Thoracic aorta (tissue), 2 donors: ENCODE results near the gene VWA2. TPM values are rescaled to one million over a fixed set of nuclear protein-coding genes. Genes with fewer than 3 reads are reported as not detected.
A peak's percentile ranks its signal among the peaks of the same experiment; 100 is the strongest.

ENCODE experiments used
- ATAC-seq: fragments of 150-250 bp; one replicate; pipeline ENCODE4 v1.8.0; 2017; ENCODE audit warnings: low read depth; ENCODE audit not compliant: insufficient number of reproducible peaks, low FRiP score
- DNase-seq: peaks from one replicate; pipeline ENCODE4 v3.0.0-alpha.2; 2020; ENCODE audit warnings: low spot score
- H3K27ac ChIP-seq, 2 donors: fragments of 200-600 bp; sonication (generic); 1 replicate in 1 of 2; 2 replicates in 1 of 2; pipeline ENCODE4 v1.5.1; 2016; ENCODE audit warnings: mild to moderate bottlenecking in 2 of 2, moderate library complexity in 2 of 2
- H3K27me3 ChIP-seq: fragments of 200-600 bp; sonication (generic); replicated peaks from 2 replicates; pipeline ENCODE4 v1.6.0; 2016; ENCODE audit warnings: mild to moderate bottlenecking; ENCODE audit not compliant: insufficient read depth
- H3K36me3 ChIP-seq: fragments of 200-600 bp; sonication (generic); one replicate; pipeline ENCODE4 v1.5.1; 2016
- H3K4me1 ChIP-seq, 2 donors: fragments of 200-600 bp; sonication (generic); 1 replicate in 1 of 2; 2 replicates in 1 of 2; pipeline versions ENCODE4 v1.5.1 to v1.6.0; 2016; ENCODE audit warnings: low read depth in 2 of 2, mild to moderate bottlenecking in 1 of 2; ENCODE audit not compliant: control insufficient read depth in 1 of 2
- H3K4me3 ChIP-seq: fragments of 200-600 bp; sonication (generic); 2 replicates; pipeline ENCODE4 v1.5.1; 2016; ENCODE audit warnings: mild to moderate bottlenecking
- H3K9me3 ChIP-seq: fragments of 200-600 bp; sonication (generic); 2 replicates; pipeline ENCODE4 v1.5.1; 2016
- total RNA-seq, 2 donors: library from RNA; depleted of rRNA; stranded (reverse); fragments of >200 nt; gene quantifications; one replicate each; pipeline versions ENCODE4 v1.1.0 to v1.2.3, GENCODE V29; 2016
- TF ChIP-seq, protein P1 (sequence below): fragments of 200-600 bp; sonication (generic); IDR thresholded peaks from one replicate; pipeline ENCODE4 v1.5.1; 2019; ENCODE audit warnings: antibody characterized with exemption

VWA2 gene
- total RNA-seq, 2 donors from 2014 or later = 0.28 TPM; not detected in 1

DNA sequence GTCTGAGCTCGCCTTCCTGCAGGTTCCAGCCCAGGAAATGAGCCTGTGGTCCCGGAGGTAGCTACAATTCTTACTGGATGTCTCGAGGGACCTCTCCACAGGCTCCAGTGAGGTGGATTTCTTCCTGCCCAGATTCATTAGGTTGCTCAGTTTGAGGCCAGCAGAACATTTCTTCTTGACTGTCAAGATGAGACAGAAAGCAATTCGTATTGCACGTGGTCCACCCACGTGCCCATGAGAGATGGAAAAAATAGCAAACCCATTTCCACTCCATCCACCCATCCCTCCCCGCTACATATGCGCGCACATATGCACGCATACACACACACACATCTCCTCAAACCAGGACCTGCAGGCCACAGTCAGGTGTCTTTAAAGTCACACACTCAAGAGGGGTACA is 68.7 kb downstream of the VWA2 start:
- TF ChIP-seq, protein P1, sequence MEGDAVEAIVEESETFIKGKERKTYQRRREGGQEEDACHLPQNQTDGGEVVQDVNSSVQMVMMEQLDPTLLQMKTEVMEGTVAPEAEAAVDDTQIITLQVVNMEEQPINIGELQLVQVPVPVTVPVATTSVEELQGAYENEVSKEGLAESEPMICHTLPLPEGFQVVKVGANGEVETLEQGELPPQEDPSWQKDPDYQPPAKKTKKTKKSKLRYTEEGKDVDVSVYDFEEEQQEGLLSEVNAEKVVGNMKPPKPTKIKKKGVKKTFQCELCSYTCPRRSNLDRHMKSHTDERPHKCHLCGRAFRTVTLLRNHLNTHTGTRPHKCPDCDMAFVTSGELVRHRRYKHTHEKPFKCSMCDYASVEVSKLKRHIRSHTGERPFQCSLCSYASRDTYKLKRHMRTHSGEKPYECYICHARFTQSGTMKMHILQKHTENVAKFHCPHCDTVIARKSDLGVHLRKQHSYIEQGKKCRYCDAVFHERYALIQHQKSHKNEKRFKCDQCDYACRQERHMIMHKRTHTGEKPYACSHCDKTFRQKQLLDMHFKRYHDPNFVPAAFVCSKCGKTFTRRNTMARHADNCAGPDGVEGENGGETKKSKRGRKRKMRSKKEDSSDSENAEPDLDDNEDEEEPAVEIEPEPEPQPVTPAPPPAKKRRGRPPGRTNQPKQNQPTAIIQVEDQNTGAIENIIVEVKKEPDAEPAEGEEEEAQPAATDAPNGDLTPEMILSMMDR = no peak
- DNase-seq = no peak

DNA sequence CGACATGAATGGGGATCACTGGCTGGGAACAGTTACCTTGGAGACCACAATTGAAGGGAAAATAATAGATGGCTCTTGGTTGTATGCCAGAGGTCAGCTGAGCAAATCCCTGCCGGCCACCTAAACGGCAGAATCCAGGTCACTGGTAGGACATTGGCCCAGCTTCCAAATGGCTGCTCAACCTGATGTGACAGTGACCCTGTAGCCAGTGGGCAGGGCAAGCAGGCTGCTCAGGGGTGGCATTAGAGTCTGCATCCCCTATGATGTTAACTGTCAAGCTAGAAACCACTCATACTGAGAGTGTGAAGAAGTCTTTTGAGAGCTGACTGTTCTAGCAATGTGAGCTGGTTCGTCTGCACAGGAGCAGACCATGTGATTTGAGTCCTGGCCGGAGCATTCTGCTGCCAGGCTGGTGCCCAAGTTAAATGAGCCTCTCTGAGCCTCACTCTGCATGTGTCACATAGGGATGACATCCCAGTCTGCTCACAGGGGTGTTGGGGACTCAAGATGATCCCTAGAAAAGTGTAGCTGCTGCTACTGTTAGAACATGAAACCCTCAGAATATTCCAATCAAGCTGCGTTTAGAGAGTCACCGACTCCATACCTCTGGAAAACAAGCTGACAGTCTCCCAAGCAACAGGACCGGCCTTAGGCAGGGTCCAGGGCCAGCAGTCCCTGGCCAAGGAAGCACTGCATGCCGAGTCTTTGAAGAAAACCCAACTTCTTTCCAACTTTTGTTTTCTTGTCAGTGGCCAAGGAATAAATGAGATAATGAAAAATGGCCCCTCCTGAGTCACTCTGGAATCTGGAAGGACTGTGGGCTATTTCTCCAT is 69.7 kb downstream of the VWA2 start:
- peaks cover 0 to 20% of the 10 kb centered on the region in 2 donors for H3K4me1 ChIP-seq
- DNase-seq (no peak), ATAC-seq (no peak)
- no peaks in the 10 kb centered on the region for H3K9me3 ChIP-seq
- TF ChIP-seq, protein P1 = no peak
- H3K4me3 ChIP-seq = no peak overlapping the region
- no peaks in the 10 kb centered on the region for H3K27me3 ChIP-seq
- no peaks in the 10 kb centered on the region for H3K36me3 ChIP-seq
- peak overlapping the region in 1 of 2 donors; percentile 19 for H3K27ac ChIP-seq

More for the DNA sequence above, 68.7 kb downstream of the VWA2 start:
- Histone ChIP-seq H3K27me3 (no peaks in the 10 kb centered on the region), H3K36me3 (no peaks in the 10 kb centered on the region), H3K27ac (no peak overlapping the region), H3K4me3 (no peak overlapping the region), H3K4me1 (peaks cover 0 to 23% of the 10 kb centered on the region in 2 donors), H3K9me3 (no peaks in the 10 kb centered on the region)
- ATAC-seq = no peak

DNA sequence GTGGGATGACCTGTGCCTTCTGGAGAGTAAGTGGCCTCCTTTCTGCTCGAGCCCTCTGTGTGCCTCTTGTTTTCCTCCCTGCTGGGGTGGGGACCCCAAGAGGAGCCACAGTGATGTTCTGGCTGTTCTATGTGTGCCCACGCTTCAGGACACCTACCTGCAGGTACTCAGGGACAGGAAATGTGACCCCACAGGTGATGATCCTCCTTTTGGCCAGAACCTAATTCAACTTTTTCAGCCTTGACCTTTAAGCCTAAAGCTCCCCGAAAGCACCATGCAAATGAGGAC is 70.3 kb downstream of the VWA2 start:
- no peaks in the 10 kb centered on the region for H3K27me3 ChIP-seq
- no peak for ATAC-seq
- H3K4me1 ChIP-seq = peaks cover 0 to 16% of the 10 kb centered on the region in 2 donors
- H3K4me3 ChIP-seq = no peak overlapping the region
- no peak for DNase-seq
- no peaks in the 10 kb centered on the region for H3K36me3 ChIP-seq
- no peak overlapping the region for H3K27ac ChIP-seq
- H3K9me3 ChIP-seq = no peaks in the 10 kb centered on the region
- TF ChIP-seq, protein P1 = no peak

DNA sequence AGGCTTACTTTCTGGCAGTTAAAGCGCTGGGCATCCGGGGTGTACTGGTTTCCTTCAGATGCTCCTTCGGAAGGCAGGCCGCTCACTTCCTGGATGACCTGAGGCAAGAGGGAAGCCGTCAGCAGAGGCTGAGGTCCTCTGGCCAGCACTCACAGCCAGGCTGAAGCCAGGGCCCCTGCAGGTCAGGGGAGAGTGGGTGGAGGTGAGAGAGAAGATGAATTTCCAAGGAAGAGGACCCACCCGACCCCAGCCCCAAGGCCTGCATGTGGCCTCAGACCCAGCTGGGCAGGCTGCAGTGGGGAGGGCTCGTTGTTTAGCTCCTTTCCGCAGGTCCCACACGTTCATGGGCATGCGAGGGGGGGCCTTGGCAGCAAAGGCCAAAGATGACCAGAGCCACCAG is 71.3 kb downstream of the VWA2 start:
- Histone ChIP-seq H3K4me3 (no peak overlapping the region), H3K27ac (no peak overlapping the region), H3K36me3 (no peaks in the 10 kb centered on the region), H3K4me1 (peaks cover 0 to 10% of the 10 kb centered on the region in 2 donors), H3K9me3 (no peaks in the 10 kb centered on the region), H3K27me3 (no peaks in the 10 kb centered on the region)
- DNase-seq = no peak
- TF ChIP-seq, protein P1 = no peak
- no peak for ATAC-seq

DNA sequence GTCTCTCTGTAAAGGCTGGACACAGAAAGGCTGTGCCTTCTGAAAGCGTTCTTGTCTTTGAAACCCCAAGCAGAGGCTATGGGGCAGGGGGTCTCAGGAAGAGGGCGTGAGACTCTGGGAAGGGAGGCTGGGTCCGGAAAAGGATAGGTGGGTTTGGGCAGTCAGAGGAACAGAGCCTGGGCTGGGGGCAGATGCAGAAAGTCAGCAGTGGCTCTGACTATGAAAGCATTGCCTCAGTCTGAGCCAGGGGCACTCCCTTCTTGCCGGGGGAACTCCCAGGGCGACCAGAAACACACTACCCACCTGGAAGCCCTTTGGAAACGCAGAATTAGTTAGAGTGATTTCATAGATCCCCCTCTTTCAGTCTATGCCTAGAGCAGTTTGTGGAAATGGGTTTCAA is 72.0 kb downstream of the VWA2 start:
- ATAC-seq = no peak
- H3K27ac ChIP-seq = no peak overlapping the region

More for the DNA sequence above, 72.0 kb downstream of the VWA2 start:
- H3K4me3 ChIP-seq = no peak overlapping the region
- H3K27me3 ChIP-seq = no peaks in the 10 kb centered on the region
- H3K4me1 ChIP-seq = peaks cover 0 to 10% of the 10 kb centered on the region in 2 donors
- DNase-seq = no peak
- TF ChIP-seq, protein P1 = no peak
- no peaks in the 10 kb centered on the region for H3K36me3 ChIP-seq
- no peaks in the 10 kb centered on the region for H3K9me3 ChIP-seq
